Hematopoietic multipotent progenitor cell treated with erythropoietin and hydrocortisone succinate and interleukin-3 and kit ligand, for 6 days (in vitro differentiated cells): ENCODE data around the gene GCN1.

ENCODE experiments used
- DNase-seq: peaks from one replicate; pipeline ENCODE4 v3.0.0-alpha.2; 2015

The GCN1 gene

GRCh38 chr12:120091371-120092090 is 103.0 kb downstream of the GCN1 start:
- no peak for DNase-seq

- DNase-seq: no peak
Measured at GRCh38 chr12:120090626-120091295, 103.8 kb downstream of the GCN1 start.

- no peak for DNase-seq
Measured at GRCh38 chr12:120090206-120090605, 104.3 kb downstream of the GCN1 start.

- no peak for DNase-seq
Measured at GRCh38 chr12:120089796-120090195, 104.7 kb downstream of the GCN1 start.

- no peak for DNase-seq
Measured at GRCh38 chr12:120089105-120089504, 105.4 kb downstream of the GCN1 start.

- peak; percentile 99 for DNase-seq
Measured at GRCh38 chr12:120086801-120087621, 107.5 kb downstream of the GCN1 start.

GRCh38 chr12:120085920-120086645 is 108.4 kb downstream of the GCN1 start:
- peak; percentile 61 for DNase-seq

- DNase-seq: no peak
Measured at GRCh38 chr12:120081641-120082040, 112.9 kb downstream of the GCN1 start.

- DNase-seq: no peak
Measured at GRCh38 chr12:120079411-120080400, 114.8 kb downstream of the GCN1 start.

- no peak for DNase-seq
Measured at GRCh38 chr12:120078868-120079267, 115.6 kb downstream of the GCN1 start.

GRCh38 chr12:120077260-120077659 is 117.3 kb downstream of the GCN1 start:
- DNase-seq: no peak
